GM06990 (cell line): ENCODE measurements around the gene RRBP1.

Experiments
- DNase-seq: peaks from one replicate; pipeline ENCODE4 v3.0.0-alpha.2; 2011; ENCODE audit not compliant: insufficient read length; ENCODE audit errors: extremely low read depth
- H3K27me3 ChIP-seq: replicated peaks from 2 replicates; pipeline ENCODE4 v1.6.0; 2011; ENCODE audit warnings: low read length; ENCODE audit not compliant: control insufficient read depth, insufficient read depth
- H3K36me3 ChIP-seq: 2 replicates; pipeline ENCODE4 v1.5.1; 2011; ENCODE audit warnings: low read length; ENCODE audit not compliant: control insufficient read depth, insufficient read depth
- H3K4me3 ChIP-seq: replicated peaks from 2 replicates; pipeline ENCODE4 v1.5.1; 2011; ENCODE audit warnings: low read depth, mild to moderate bottlenecking, control low read depth, low read length
- CTCF ChIP-seq: IDR thresholded peaks from 2 replicates; pipeline ENCODE4 v1.5.1; 2011; ENCODE audit warnings: low read length, control low read depth, mild to moderate bottlenecking, inconsistent platforms; ENCODE audit not compliant: insufficient read depth, poor library complexity, severe bottlenecking

Gene RRBP1

GRCh38 chr20:17642404-17643269, 39.4 kb downstream of the RRBP1 start:
- Histone ChIP-seq H3K27me3 (no peaks in the 10 kb centered on the region), H3K4me3 (no peak overlapping the region), H3K36me3 (peaks cover 31% of the 10 kb centered on the region)
- DNase-seq = no peak
- TF ChIP-seq CTCF = no peak

GRCh38 chr20:17641993-17642392, 40.0 kb downstream of the RRBP1 start:
- Histone ChIP-seq H3K36me3 (peaks cover 35% of the 10 kb centered on the region), H3K4me3 (no peak overlapping the region), H3K27me3 (no peaks in the 10 kb centered on the region)
- TF ChIP-seq CTCF = no peak
- no peak for DNase-seq

GRCh38 chr20:17641520-17641964, 40.5 kb downstream of the RRBP1 start:
- H3K4me3 ChIP-seq = no peak overlapping the region
- no peak for TF ChIP-seq CTCF

GRCh38 chr20:17640875-17641378, 41.1 kb downstream of the RRBP1 start:
- Histone ChIP-seq H3K36me3 (peaks cover 42% of the 10 kb centered on the region), H3K27me3 (no peaks in the 10 kb centered on the region), H3K4me3 (no peak overlapping the region)
- DNase-seq = no peak
- no peak for TF ChIP-seq CTCF

More at GRCh38 chr20:17641520-17641964, 40.5 kb downstream of the RRBP1 start:
- Histone ChIP-seq H3K36me3 (peaks cover 38% of the 10 kb centered on the region), H3K27me3 (no peaks in the 10 kb centered on the region)
- DNase-seq = no peak

- DNase-seq = no peak
- Histone ChIP-seq H3K4me3 (no peak overlapping the region), H3K27me3 (no peaks in the 10 kb centered on the region), H3K36me3 (peaks cover 47% of the 10 kb centered on the region)
- TF ChIP-seq CTCF = no peak
Observed at GRCh38 chr20:17640146-17640874, 41.7 kb downstream of the RRBP1 start.
